VCaP (cell line): Measurements from ENCODE around the gene VDAC2.
A peak's percentile ranks its signal among the peaks of the same experiment; 100 is the strongest.

Source experiments
- H3K27ac ChIP-seq: fragments of 450-650 bp; 2 replicates; pipeline ENCODE4 v1.5.1; 2017
- TF ChIP-seq, protein P1 (sequence below): fragments of 450-650 bp; conservative IDR thresholded peaks from 2 replicates; pipeline ENCODE4 v1.5.1; 2017; ENCODE audit warnings: mild to moderate bottlenecking, moderate library complexity

The VDAC2 gene

DNA sequence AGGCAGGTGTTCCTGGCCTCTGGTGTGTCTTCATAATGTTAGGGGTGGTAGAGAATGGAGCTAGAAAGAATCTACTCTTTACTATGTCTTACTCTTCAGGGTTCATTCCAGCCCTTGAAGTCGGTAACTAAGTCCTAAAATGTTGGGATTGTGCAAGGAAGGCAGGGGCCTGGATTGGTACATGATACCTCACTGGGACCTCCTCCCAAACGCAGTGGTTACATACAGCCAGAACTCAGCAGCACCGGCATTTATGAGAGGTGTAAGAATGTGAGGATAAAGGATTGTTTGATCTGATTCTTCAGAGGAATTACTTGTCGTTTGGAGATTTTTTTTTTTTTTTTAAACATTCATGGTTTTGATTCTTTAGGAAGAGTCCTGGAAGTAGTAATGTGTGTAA is 18.2 kb downstream of the VDAC2 start:
- H3K27ac ChIP-seq: no peak overlapping the region
- TF ChIP-seq, protein P1, sequence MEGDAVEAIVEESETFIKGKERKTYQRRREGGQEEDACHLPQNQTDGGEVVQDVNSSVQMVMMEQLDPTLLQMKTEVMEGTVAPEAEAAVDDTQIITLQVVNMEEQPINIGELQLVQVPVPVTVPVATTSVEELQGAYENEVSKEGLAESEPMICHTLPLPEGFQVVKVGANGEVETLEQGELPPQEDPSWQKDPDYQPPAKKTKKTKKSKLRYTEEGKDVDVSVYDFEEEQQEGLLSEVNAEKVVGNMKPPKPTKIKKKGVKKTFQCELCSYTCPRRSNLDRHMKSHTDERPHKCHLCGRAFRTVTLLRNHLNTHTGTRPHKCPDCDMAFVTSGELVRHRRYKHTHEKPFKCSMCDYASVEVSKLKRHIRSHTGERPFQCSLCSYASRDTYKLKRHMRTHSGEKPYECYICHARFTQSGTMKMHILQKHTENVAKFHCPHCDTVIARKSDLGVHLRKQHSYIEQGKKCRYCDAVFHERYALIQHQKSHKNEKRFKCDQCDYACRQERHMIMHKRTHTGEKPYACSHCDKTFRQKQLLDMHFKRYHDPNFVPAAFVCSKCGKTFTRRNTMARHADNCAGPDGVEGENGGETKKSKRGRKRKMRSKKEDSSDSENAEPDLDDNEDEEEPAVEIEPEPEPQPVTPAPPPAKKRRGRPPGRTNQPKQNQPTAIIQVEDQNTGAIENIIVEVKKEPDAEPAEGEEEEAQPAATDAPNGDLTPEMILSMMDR: no peak

DNA sequence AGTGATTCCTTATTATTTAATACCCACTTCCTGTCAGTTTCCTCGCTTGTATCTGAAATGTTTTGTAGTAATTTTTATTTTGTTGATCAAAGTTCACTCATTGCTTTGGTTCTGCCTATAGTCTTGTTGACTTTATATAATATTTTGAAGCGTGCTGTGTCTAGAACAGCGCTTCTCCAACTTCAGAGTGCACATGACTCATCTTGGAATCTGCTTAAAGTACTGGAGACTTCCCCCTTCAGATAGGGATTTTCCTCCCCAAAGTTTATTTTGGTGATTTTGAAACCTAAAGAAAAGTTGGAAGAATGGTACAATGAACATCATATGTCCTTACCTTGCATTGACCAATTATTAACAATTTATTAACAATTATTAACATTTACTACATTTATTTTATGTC is 19.4 kb downstream of the VDAC2 start:
- TF ChIP-seq, protein P1: no peak
- H3K27ac ChIP-seq: no peak overlapping the region

DNA sequence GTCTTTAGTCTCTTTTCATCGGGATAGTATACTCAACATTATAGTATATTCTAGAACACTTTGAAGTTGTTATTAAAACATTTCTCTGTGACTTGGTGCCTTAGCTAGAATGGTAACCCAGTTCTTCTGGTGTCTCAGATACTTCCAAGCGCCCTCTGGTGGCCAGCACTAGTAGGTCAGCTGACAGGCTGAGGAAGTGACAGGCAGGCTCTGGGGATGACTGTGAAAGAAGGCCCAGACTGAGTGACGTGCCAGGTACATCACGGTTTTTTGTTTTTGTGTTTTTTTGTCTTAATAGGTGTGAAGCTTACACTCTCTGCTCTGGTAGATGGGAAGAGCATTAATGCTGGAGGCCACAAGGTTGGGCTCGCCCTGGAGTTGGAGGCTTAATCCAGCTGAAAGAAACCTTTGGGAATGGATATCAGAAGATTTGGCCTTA is 20.0 kb downstream of the VDAC2 start:
- no peak overlapping the region for H3K27ac ChIP-seq
- TF ChIP-seq, protein P1: peak; percentile 94

DNA sequence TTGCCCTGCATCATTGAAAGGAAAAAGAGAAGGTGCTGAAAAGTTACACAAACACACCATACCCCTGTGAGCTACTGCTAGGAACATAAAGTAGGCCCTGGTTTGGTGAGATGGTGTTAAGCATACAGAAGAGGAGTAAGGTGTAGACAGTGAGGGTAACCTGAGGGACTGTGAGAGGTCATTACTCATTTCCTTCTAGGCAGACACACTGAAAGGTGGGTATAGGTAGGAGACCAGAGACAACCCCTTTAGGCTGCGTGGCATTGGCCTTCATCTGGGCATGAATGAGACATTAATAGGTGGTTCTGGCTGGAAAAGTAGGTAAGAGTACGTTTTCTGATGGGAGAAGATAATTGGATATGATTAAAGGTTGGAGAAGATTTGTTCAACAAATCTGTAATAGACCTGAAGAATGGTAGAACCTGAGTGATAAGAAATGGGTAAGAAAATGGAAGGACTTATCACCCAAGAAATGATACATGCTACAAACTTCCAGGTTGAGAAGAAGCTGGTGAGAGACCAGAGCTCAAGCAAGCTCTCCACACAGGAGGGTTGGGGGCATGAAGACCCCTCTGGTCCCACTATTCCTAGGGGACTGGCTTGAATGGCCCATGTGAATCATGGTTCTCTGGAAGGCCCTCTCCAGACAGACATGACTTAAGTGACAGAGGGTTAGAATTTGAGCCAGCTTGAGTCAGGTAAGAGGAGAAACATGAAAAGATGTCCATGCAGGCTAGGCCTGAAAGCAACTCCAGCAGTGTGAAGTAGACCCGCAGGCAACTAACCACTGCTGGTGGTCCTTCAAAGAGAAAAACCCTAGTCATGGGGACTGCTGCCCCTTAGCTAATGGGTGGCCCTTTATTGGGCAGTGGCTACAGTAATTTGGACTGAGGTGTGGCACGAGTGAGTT is 21.3 kb downstream of the VDAC2 start:
- peak overlapping the region; percentile 90 for H3K27ac ChIP-seq
- TF ChIP-seq, protein P1: no peak

DNA sequence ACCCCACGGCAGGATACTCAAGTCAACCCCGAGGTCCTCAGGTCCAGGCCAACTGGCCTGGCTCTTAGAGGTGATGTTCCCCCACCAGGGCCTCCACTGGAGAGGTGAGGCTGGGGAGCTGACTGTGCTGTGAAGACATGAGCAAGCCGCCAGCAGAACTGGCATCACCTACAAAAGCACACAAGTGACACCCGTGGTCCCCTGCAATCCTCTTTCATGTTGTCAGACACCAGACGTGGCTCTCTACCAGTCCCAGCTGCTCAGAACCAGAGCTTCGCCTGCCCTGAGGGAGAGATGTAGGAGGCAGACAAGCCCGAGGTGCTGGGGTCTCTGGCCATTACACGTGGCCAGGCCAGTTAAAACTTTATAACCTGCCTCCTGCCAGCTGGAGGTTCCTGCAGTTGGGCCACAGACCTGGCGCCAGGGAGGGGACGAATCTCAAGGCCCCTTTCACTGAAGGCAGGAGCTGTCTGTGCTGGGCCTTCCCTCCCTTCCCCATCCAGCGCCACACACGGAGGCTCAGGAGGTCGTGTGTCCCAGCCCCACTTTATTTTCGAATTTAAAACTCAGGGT is 22.9 kb downstream of the VDAC2 start:
- H3K27ac ChIP-seq: peak overlapping the region; percentile 90
- TF ChIP-seq, protein P1: no peak

DNA sequence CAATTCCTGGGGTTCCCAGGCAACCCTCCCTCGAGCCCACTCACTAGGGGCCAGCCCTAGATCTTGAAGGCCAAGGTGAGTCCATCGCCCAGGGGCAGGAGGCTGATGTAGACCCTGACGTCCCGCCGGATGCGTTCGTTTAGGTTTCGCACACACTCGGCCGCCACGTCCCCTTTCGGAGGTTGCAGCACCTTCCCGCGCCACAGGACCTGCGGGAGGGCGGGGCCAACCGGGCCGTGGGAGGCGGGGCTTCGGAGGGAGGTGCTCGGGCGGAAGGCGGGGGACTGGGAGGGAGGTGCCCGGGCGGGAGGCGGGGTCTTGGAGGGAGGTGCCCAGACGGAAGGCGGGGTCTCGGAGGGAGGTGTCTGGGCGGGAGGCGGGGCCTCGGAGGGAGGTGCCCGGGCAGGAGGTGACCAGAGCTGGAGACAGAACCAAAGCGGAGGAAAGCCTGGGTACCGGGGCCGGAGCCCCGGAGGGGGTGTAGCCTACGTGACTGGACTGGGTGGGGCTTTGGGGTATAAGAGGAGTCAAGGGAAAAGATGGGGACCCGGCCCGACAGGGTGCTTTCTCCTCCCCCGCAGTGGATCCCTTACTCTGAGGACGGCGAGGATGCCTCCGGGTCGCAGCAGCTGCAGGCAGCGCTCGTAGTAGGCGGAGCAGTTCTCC is 23.6 kb downstream of the VDAC2 start:
- H3K27ac ChIP-seq: peak overlapping the region; percentile 90

More for the DNA sequence above, 23.6 kb downstream of the VDAC2 start:
- TF ChIP-seq, protein P1: no peak
